HEK293 (cell line): Measurements from ENCODE around the gene RRP8.

Source experiments
- CTCF ChIA-PET: fragments of 350-600 bp; formaldehyde crosslinking; extraction: SDS; loops from one replicate; lab custom pipeline; 2021; ENCODE audit warnings: antibody characterized with exemption; lab: Yijun Ruan, JAX
- POLR2A ChIA-PET: fragments of 300-600 bp; formaldehyde crosslinking; extraction: SDS; loops from one replicate; lab custom pipeline; 2020; ENCODE audit warnings: antibody characterized with exemption, inconsistent platforms; lab: Yijun Ruan, JAX
- H3K27ac ChIP-seq: fragments of 200-500 bp; sonication (Bioruptor generic); 2 replicates; pipeline ENCODE4 v1.5.1; 2014; ENCODE audit warnings: low read depth, low read length, control low read depth, inconsistent platforms; ENCODE audit errors: extremely low read depth
- H3K36me3 ChIP-seq, 2 experiments: fragments of 200-500 bp in 1 of 2; sonication (Bioruptor generic) in 1 of 2; 1 replicate in 1 of 2; 2 replicates in 1 of 2; pipeline ENCODE4 v1.5.1; 2014 to 2017; ENCODE audit warnings: inconsistent platforms in 2 of 2, low read length in 2 of 2; ENCODE audit not compliant: control insufficient read depth in 2 of 2, insufficient read depth in 1 of 2
- H3K4me1 ChIP-seq: fragments of 200-500 bp; sonication (Bioruptor generic); 2 replicates; pipeline ENCODE4 v1.5.1; 2014; ENCODE audit warnings: mild to moderate bottlenecking, low read length, inconsistent platforms; ENCODE audit not compliant: control insufficient read depth, insufficient read depth
- H3K4me3 ChIP-seq: 2 replicates; pipeline ENCODE4 v1.5.1; 2011; ENCODE audit warnings: low read depth, mild to moderate bottlenecking, control low read depth, low read length, moderate library complexity
- H3K9me3 ChIP-seq: fragments of 200-500 bp; sonication (Bioruptor generic); 2 replicates; pipeline ENCODE4 v1.5.1; 2014; ENCODE audit warnings: low read depth, low read length, inconsistent platforms; ENCODE audit not compliant: control insufficient read depth, insufficient read depth
- EGR2 ChIP-seq: fragments of 450-650 bp; formaldehyde crosslinking; IDR thresholded peaks from 2 replicates; pipeline ENCODE4 v1.5.1; 2016; ENCODE audit warnings: low read depth, missing biosample characterization, missing genetic modification characterization
- KLF8 ChIP-seq: fragments of 450-650 bp; formaldehyde crosslinking; IDR thresholded peaks from 2 replicates; pipeline ENCODE4 v1.5.1; 2016; ENCODE audit warnings: missing biosample characterization, missing genetic modification characterization
- OVOL3 ChIP-seq: fragments of 450-650 bp; formaldehyde crosslinking; IDR thresholded peaks from 2 replicates; pipeline ENCODE4 v1.5.1; 2016; ENCODE audit warnings: missing biosample characterization, missing genetic modification characterization
- ZFHX2 ChIP-seq: fragments of 450-650 bp; formaldehyde crosslinking; conservative IDR thresholded peaks from 2 replicates; pipeline ENCODE4 v1.5.1; 2016; ENCODE audit warnings: missing biosample characterization, missing genetic modification characterization
- ZNF140 ChIP-seq: fragments of 450-650 bp; formaldehyde crosslinking; IDR thresholded peaks from 2 replicates; pipeline ENCODE4 v1.5.1; 2016; ENCODE audit warnings: missing biosample characterization, missing genetic modification characterization
- ZNF302 ChIP-seq: fragments of 450-650 bp; formaldehyde crosslinking; IDR thresholded peaks from 2 replicates; pipeline ENCODE4 v1.5.1; 2016; ENCODE audit warnings: missing biosample characterization, missing genetic modification characterization, low read depth
- ZNF600 ChIP-seq: fragments of 450-650 bp; formaldehyde crosslinking; IDR thresholded peaks from 2 replicates; pipeline ENCODE4 v1.5.1; 2016; ENCODE audit warnings: missing biosample characterization, missing genetic modification characterization
- ZNF658 ChIP-seq: fragments of 450-650 bp; formaldehyde crosslinking; IDR thresholded peaks from 2 replicates; pipeline ENCODE4; 2016; ENCODE audit warnings: missing biosample characterization, missing genetic modification characterization
- ZNF777 ChIP-seq: fragments of 450-650 bp; formaldehyde crosslinking; IDR thresholded peaks from 2 replicates; pipeline ENCODE4 v1.5.1; 2017; ENCODE audit warnings: missing biosample characterization, missing genetic modification characterization, borderline replicate concordance
- TF ChIP-seq, protein P1 (sequence below): fragments of 450-650 bp; formaldehyde crosslinking; IDR thresholded peaks from 2 replicates; pipeline ENCODE4 v1.5.1; 2016; ENCODE audit warnings: missing biosample characterization, missing genetic modification characterization, borderline replicate concordance

The RRP8 gene

DNA sequence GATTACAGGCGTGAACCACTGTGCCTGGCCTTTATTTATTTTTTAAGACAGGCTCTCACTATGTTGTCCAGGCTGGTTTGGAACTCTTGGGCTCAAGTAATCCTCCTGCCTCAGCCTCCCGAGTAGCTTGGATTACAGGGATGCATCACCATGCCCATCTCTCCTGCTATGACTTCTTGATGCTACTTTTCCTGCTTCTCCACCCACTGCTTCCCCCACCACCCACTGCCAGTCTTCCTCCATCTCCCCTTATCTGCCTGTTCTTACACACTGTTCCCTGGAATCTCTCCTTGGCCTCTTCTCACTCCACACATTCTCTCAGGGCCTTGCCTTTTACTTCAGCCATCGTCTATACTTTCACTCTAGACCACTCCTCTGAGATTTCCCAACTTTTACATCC is 33.1 kb upstream of the RRP8 start:
- Histone ChIP-seq H3K4me1 (no peaks in the 10 kb centered on the region), H3K4me3 (no peak overlapping the region), H3K27ac (no peak overlapping the region), H3K36me3 (peaks cover 0 to 34% of the 10 kb centered on the region in 2 experiments; a peak in 1 of 3 replicates), H3K9me3 (no peaks in the 10 kb centered on the region)
- ChIA-PET POLR2A (no interaction called here), CTCF (interaction anchor here (0.6 kb wide), 1 partner anchor 257 kb away, joined by 4 read pairs; no protein-coding TSS in a partner anchor)
- TF ChIP-seq ZFHX2 (tag by site-specific recombination) (peak; percentile 58), ZNF658 (tag by site-specific recombination) (no peak), EGR2 (tag by site-specific recombination) (peak; percentile 70; the same call in 1 of the 2 replicates), ZNF777 (tag by site-specific recombination) (no peak)

DNA sequence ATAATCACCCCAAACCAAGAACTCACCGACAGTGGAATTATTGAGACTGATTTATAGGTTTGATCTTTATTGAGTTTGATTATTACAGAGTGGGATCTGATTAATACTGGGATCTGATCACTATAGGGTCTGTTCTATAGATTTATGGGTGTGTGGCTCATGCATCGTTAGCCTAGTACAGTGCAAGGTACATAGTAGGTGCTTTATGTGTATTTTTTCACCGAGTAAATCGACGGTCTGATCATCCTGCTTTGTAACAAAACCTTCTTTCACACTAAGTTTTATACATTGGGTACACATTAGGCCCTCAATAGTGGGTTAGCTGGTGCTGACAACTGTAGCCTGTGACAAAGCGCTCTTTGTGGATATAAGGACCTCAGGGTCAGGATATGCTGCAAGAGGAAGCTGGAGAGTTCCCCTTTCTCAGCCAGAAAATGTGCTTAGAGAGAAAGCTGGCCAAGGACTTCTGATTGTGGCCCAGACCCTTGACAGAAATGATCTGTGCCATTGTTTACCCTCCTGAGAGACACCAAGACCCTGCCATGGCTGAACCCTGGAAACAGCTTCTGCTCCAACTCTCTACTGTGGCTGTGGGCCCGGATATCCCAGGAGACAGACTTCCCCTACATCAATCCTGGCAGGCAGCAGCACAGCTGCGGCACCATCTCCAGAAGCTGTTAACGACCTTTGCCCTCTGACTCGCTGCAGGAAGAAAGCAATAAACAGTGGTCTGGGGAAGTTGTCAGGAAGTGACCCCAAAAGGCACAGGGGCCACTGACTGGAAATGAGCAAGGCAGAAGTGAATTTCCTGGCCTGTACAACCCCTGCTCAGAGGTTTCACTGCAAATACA is 31.9 kb upstream of the RRP8 start:
- CTCF ChIA-PET = interaction anchor here (0.8 kb wide), 1 partner anchor 192 kb away, joined by 4 read pairs; no protein-coding TSS in a partner anchor
- POLR2A ChIA-PET = no interaction called here
- no peaks in the 10 kb centered on the region for H3K4me1 ChIP-seq
- peaks cover 0 to 26% of the 10 kb centered on the region in 2 experiments; a peak in 1 of 3 replicates for H3K36me3 ChIP-seq
- no peaks in the 10 kb centered on the region for H3K9me3 ChIP-seq
- TF ChIP-seq, protein P1, sequence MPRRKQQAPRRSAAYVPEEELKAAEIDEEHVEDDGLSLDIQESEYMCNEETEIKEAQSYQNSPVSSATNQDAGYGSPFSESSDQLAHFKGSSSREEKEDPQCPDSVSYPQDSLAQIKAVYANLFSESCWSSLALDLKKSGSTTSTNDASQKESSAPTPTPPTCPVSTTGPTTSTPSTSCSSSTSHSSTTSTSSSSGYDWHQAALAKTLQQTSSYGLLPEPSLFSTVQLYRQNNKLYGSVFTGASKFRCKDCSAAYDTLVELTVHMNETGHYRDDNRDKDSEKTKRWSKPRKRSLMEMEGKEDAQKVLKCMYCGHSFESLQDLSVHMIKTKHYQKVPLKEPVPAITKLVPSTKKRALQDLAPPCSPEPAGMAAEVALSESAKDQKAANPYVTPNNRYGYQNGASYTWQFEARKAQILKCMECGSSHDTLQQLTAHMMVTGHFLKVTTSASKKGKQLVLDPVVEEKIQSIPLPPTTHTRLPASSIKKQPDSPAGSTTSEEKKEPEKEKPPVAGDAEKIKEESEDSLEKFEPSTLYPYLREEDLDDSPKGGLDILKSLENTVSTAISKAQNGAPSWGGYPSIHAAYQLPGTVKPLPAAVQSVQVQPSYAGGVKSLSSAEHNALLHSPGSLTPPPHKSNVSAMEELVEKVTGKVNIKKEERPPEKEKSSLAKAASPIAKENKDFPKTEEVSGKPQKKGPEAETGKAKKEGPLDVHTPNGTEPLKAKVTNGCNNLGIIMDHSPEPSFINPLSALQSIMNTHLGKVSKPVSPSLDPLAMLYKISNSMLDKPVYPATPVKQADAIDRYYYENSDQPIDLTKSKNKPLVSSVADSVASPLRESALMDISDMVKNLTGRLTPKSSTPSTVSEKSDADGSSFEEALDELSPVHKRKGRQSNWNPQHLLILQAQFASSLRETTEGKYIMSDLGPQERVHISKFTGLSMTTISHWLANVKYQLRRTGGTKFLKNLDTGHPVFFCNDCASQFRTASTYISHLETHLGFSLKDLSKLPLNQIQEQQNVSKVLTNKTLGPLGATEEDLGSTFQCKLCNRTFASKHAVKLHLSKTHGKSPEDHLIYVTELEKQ = no peak
- no peak overlapping the region for H3K4me3 ChIP-seq
- no peak overlapping the region for H3K27ac ChIP-seq

DNA sequence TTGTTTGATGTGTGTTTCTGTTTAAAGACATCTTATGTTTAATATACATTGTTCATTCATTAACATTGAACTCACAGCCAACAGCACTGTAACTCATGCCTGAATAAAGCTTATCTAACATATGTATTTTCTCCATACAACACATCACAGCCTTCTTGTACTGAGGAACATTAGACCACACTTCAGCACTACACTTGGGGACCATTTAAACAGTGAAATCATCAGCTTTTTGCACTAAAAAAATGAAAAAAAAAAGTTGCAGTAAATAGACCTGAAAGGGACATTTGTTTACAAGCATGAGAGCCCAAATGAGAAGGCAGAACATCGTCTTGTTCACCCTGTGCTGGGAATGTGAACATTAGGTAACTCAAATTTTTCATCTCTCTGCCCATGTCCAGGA is 31.1 kb upstream of the RRP8 start:
- ChIA-PET POLR2A (no interaction called here), CTCF (no interaction called here)
- H3K9me3 ChIP-seq = no peaks in the 10 kb centered on the region
- H3K27ac ChIP-seq = no peak overlapping the region
- no peak overlapping the region for H3K4me3 ChIP-seq
- H3K36me3 ChIP-seq = peaks cover 0 to 23% of the 10 kb centered on the region in 2 experiments; a peak in 1 of 3 replicates
- H3K4me1 ChIP-seq = no peaks in the 10 kb centered on the region
- TF ChIP-seq ZNF600 (tag by site-specific recombination) (no peak), ZNF140 (tag by site-specific recombination) (no peak)

DNA sequence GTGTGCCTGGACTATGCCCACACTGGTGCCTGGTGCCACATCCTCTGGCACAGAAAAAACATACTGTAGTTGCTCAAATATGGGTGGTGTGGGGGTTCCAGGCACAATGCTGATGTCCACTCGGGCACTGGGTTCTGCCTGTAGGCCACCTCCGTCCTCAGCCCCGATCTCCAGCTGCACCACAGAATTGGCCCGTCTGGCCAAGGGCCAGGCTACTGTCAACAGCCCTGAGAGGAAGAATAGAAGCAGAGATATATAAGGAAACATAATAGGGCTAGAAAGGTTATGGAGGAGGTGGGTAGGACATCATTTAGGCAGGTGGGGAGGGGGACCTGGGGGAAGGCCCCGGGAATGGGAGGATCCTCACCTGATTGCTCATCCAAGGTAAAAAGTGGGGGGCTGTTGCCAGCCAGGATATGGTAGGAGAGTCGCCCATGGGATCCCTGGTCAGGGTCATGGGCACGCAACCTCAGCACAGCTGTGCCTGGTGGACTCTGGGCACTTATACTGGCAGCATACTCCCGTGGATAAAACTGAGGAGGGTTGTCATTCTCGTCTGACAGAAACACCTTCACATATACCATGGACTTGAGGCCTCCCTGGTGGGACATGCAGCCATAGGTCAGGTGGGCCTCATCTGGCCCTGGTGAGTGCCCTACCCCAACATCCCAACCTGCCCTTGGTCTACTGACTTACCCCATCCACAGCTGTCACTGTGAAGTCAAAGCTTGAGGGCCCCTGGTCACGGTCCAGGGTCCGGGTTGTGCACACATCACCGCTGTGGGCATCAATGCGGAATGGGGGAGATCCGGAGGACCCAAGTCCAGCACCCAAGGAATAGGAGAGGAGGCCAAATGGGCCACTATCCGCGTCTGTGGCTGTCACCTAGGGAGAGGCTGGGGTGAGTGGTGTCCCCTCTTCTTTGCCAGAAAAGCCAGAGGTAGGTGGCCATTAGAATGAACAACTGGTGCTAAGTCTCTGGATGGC is 30.3 kb upstream of the RRP8 start:
- Histone ChIP-seq H3K4me3 (no peak overlapping the region), H3K9me3 (no peaks in the 10 kb centered on the region), H3K36me3 (peaks cover 0 to 28% of the 10 kb centered on the region in 2 experiments; a peak in 1 of 3 replicates)
- POLR2A ChIA-PET = no interaction called here
- TF ChIP-seq KLF8 (tag by site-specific recombination) (no peak), OVOL3 (no peak), ZNF302 (tag by site-specific recombination) (no peak)
- TF ChIP-seq, all 188 proteins: peak for 0
- CTCF ChIA-PET = no interaction called here
- no peak overlapping the region for H3K27ac ChIP-seq
- no peaks in the 10 kb centered on the region for H3K4me1 ChIP-seq
